SIG-M5 (cell line): ENCODE data around the gene CPZ.

ENCODE experiments used
- DNase-seq: peaks from one replicate; lab custom pipeline; 2025; lab: John Stamatoyannopoulos, UW

The CPZ gene

GRCh38 chr4:8595237-8596087 lies 2.9 kb downstream of the CPZ start:
- no peak for DNase-seq

GRCh38 chr4:8596891-8597290 lies 4.3 kb downstream of the CPZ start:
- no peak for DNase-seq

GRCh38 chr4:8597319-8597718 lies 4.8 kb downstream of the CPZ start:
- DNase-seq: no peak

GRCh38 chr4:8597791-8598190 lies 5.2 kb downstream of the CPZ start:
- no peak for DNase-seq

GRCh38 chr4:8598391-8599090 lies 6.0 kb downstream of the CPZ start:
- no peak for DNase-seq

GRCh38 chr4:8599091-8599460 lies 6.5 kb downstream of the CPZ start:
- no peak for DNase-seq

- no peak for DNase-seq
Observed at GRCh38 chr4:8599657-8600056, 7.1 kb downstream of the CPZ start.

- DNase-seq: no peak
Observed at GRCh38 chr4:8600266-8600665, 7.7 kb downstream of the CPZ start.

- no peak for DNase-seq
Observed at GRCh38 chr4:8600686-8601085, 8.1 kb downstream of the CPZ start.

GRCh38 chr4:8601086-8601485 lies 8.5 kb downstream of the CPZ start:
- no peak for DNase-seq

- DNase-seq: no peak
Observed at GRCh38 chr4:8601556-8601955, 9.0 kb downstream of the CPZ start.

GRCh38 chr4:8602686-8603430 lies 10.3 kb downstream of the CPZ start:
- no peak for DNase-seq

- no peak for DNase-seq
Observed at GRCh38 chr4:8603931-8604330, 11.4 kb downstream of the CPZ start.

- DNase-seq: no peak
Observed at GRCh38 chr4:8605289-8605688, 12.7 kb downstream of the CPZ start.

GRCh38 chr4:8606476-8606875 lies 13.9 kb downstream of the CPZ start:
- DNase-seq: no peak

GRCh38 chr4:8606966-8607365 lies 14.4 kb downstream of the CPZ start:
- DNase-seq: no peak

- DNase-seq: no peak
Observed at GRCh38 chr4:8607603-8608481, 15.3 kb downstream of the CPZ start.

- DNase-seq: no peak
Observed at GRCh38 chr4:8608714-8609391, 16.3 kb downstream of the CPZ start.

GRCh38 chr4:8609406-8609805 lies 16.8 kb downstream of the CPZ start:
- no peak for DNase-seq

- DNase-seq: no peak
Observed at GRCh38 chr4:8609824-8610350, 17.3 kb downstream of the CPZ start.
